H1 (cell line): ENCODE results near the gene TMEM138.

Experiments
- HDAC6 ChIP-seq: IDR thresholded peaks from one replicate; pipeline ENCODE4 v1.7.1; 2012; ENCODE audit warnings: low read depth, mild to moderate bottlenecking, inconsistent platforms, low read length, moderate library complexity
- MAFK ChIP-seq: IDR thresholded peaks from 2 replicates; pipeline ENCODE4 v1.6.1; 2012; ENCODE audit warnings: low read depth, mild to moderate bottlenecking, improper control_type of control experiment, low read length
- TF ChIP-seq, protein P1 (sequence below), 3 experiments: IDR thresholded peaks; 1 replicate in 2 of 3; 2 replicates in 1 of 3; pipeline versions ENCODE4 v1.5.1 to v1.6.1; 2011; ENCODE audit warnings: low read length in 3 of 3, mild to moderate bottlenecking in 3 of 3, inconsistent platforms in 2 of 3, low read depth in 1 of 3, moderate library complexity in 1 of 3; ENCODE audit not compliant: insufficient read depth in 1 of 3; ENCODE audit errors: control extremely low read depth in 1 of 3

DNA sequence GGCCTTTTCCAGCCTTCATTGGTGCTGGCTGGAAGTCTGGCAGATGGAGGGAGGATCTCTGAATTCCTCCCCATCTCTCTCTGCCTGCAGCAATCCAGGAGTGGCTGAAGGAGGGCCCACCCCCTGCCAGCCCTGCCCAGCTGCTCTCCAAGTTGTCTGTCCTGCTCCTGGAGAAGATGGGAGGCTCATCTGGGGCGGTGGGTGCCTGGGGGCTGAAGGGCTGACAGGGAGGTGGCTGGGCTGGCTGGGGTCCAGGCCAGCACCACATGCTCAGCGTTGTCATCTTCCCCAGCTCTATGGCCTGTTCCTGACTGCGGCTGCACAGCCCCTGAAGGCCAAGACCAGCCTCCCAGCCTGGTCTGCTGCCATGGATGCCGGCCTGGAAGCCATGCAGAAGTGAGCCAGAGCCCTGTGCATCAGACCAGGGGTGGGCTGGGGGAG lies 17.0 kb upstream of the TMEM138 start:
- TF ChIP-seq HDAC6 = no peak
- TF ChIP-seq MAFK = no peak
- TF ChIP-seq, protein P1, sequence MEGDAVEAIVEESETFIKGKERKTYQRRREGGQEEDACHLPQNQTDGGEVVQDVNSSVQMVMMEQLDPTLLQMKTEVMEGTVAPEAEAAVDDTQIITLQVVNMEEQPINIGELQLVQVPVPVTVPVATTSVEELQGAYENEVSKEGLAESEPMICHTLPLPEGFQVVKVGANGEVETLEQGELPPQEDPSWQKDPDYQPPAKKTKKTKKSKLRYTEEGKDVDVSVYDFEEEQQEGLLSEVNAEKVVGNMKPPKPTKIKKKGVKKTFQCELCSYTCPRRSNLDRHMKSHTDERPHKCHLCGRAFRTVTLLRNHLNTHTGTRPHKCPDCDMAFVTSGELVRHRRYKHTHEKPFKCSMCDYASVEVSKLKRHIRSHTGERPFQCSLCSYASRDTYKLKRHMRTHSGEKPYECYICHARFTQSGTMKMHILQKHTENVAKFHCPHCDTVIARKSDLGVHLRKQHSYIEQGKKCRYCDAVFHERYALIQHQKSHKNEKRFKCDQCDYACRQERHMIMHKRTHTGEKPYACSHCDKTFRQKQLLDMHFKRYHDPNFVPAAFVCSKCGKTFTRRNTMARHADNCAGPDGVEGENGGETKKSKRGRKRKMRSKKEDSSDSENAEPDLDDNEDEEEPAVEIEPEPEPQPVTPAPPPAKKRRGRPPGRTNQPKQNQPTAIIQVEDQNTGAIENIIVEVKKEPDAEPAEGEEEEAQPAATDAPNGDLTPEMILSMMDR (IDR thresholded peaks at IDR 0.05; ENCODE audit: control extremely low read depth in 1 of 3, insufficient read depth in 1 of 3, low read depth in 1 of 3, low read length in 3 of 3) = no peak
